GM13977 (cell line): Measurements from ENCODE around the gene PTPRC.

Source experiments
- DNase-seq: peaks from one replicate; pipeline ENCODE4 v3.0.0; 2012; ENCODE audit warnings: low spot score
- CTCF ChIP-seq: IDR thresholded peaks from 2 replicates; pipeline ENCODE4 v1.5.1; 2012; ENCODE audit warnings: mild to moderate bottlenecking, control low read depth; ENCODE audit not compliant: insufficient read depth; ENCODE audit errors: extremely low read depth, missing control alignments
- in situ Hi-C: fragments of 300-500 bp; cut with MboI; formaldehyde crosslinking; loops from one replicate; pipeline ENCODE4 v1.12.0; 2022; ENCODE audit warnings: low sequenced_read_pairs, low pct_unique_long_range_greater_than_20kb, mixed read lengths, inconsistent platforms; ENCODE audit not compliant: unreplicated experiment

PTPRC gene

GRCh38 chr1:198714271-198714670 lies 75.4 kb downstream of the PTPRC start:
- DNase-seq, result no peak
- in situ Hi-C loops, result no loop called here
- no peak for TF ChIP-seq CTCF

GRCh38 chr1:198716051-198716450 lies 77.2 kb downstream of the PTPRC start:
- TF ChIP-seq CTCF, result no peak
- in situ Hi-C loops, result no loop called here

GRCh38 chr1:198717510-198717909 lies 78.7 kb downstream of the PTPRC start:
- in situ Hi-C loops, result no loop called here
- no peak for TF ChIP-seq CTCF
- no peak for DNase-seq

More at GRCh38 chr1:198716051-198716450, 77.2 kb downstream of the PTPRC start:
- no peak for DNase-seq

- in situ Hi-C loops, result no loop called here
- TF ChIP-seq CTCF, result no peak
- no peak for DNase-seq
Observed at GRCh38 chr1:198723127-198723526, 84.3 kb downstream of the PTPRC start.

GRCh38 chr1:198725090-198725489 lies 86.2 kb downstream of the PTPRC start:
- in situ Hi-C loops, result no loop called here
- TF ChIP-seq CTCF, result no peak
- DNase-seq, result no peak

GRCh38 chr1:198726455-198726854 lies 87.6 kb downstream of the PTPRC start:
- in situ Hi-C loops, result no loop called here
- no peak for DNase-seq

More at GRCh38 chr1:198726455-198726854, 87.6 kb downstream of the PTPRC start:
- TF ChIP-seq CTCF, result no peak
